Measurements from ENCODE around the gene SPINK1. TPM values are rescaled to one million over a fixed set of nuclear protein-coding genes. Genes with fewer than 3 reads are reported as not detected.
"Not testable (repeated sequence)": the region's sequence is repeated elsewhere in the genome, so short reads cannot be mapped to it uniquely, and the experiment has no call there.

SPINK1 gene
- total RNA-seq, 1 donor from 2014 or later = 1.2 TPM

DNA sequence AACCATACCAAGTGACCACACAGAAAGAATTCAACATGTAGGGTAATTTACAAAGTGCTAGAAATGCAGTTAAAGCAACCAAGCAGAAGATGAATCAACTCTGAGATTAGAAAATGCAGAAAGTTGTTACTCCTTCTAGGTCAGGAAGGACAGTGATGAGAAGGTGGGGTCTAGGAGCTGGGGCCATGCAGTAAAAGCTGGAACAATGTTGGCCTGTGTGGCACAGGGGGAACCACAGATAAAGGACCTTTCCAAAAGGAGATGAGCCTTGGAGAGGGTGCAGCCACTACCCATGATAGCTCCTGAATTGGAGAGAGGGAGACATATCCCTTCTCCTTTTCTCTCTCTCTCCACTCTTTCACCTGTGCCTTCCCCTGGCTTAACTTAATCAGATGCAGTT, 44.7 kb upstream of the SPINK1 start:
- no peak overlapping the region for H3K4me3 ChIP-seq
- no peak overlapping the region for H3K27ac ChIP-seq (replicated peaks)
- no peaks in the 10 kb centered on the region for H3K4me1 ChIP-seq
- H3K36me3 ChIP-seq = no peaks in the 10 kb centered on the region
- no peaks in the 10 kb centered on the region for H3K27me3 ChIP-seq (ENCODE audit: low read depth)
- intact Hi-C loops (cut with micrococcal nuclease) = no loop called here
- no peak for DNase-seq
- TF ChIP-seq, protein P1, sequence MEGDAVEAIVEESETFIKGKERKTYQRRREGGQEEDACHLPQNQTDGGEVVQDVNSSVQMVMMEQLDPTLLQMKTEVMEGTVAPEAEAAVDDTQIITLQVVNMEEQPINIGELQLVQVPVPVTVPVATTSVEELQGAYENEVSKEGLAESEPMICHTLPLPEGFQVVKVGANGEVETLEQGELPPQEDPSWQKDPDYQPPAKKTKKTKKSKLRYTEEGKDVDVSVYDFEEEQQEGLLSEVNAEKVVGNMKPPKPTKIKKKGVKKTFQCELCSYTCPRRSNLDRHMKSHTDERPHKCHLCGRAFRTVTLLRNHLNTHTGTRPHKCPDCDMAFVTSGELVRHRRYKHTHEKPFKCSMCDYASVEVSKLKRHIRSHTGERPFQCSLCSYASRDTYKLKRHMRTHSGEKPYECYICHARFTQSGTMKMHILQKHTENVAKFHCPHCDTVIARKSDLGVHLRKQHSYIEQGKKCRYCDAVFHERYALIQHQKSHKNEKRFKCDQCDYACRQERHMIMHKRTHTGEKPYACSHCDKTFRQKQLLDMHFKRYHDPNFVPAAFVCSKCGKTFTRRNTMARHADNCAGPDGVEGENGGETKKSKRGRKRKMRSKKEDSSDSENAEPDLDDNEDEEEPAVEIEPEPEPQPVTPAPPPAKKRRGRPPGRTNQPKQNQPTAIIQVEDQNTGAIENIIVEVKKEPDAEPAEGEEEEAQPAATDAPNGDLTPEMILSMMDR (IDR thresholded peaks at IDR 0.05; ENCODE audit: borderline replicate concordance) = no peak
- H3K9me3 ChIP-seq (replicated peaks) = no peaks in the 10 kb centered on the region

DNA sequence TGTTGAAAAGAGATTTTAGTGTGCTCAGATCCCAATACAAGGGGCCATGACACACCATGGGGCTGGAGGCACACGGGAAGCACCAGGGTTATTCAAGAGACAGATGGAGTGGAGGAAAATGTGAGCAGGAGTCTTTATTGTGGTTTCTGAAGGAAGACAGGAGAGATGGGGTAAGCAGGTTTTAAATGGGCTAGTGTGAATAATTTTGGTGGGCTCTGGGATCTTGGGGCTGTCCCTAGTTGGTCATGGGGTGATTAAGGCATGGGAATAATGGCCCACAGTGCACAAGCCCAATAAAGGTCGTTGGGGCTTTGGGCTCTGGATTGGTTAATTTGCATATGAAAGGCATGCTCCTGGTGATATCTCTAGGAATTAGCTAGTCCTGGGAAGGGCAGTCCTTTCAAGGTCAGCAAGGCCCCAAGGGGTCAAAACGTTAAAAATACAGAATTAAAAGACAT, 43.5 kb upstream of the SPINK1 start:
- H3K36me3 ChIP-seq = no peaks in the 10 kb centered on the region
- H3K4me3 ChIP-seq = no peak overlapping the region
- H3K27me3 ChIP-seq (ENCODE audit: low read depth) = no peaks in the 10 kb centered on the region
- no peak overlapping the region for H3K27ac ChIP-seq (replicated peaks)
- no peaks in the 10 kb centered on the region for H3K9me3 ChIP-seq (replicated peaks)
- TF ChIP-seq, protein P1 (IDR thresholded peaks at IDR 0.05; ENCODE audit: borderline replicate concordance) = no peak
- no peaks in the 10 kb centered on the region for H3K4me1 ChIP-seq
- intact Hi-C loops (cut with micrococcal nuclease) = no loop called here
- DNase-seq = no peak

DNA sequence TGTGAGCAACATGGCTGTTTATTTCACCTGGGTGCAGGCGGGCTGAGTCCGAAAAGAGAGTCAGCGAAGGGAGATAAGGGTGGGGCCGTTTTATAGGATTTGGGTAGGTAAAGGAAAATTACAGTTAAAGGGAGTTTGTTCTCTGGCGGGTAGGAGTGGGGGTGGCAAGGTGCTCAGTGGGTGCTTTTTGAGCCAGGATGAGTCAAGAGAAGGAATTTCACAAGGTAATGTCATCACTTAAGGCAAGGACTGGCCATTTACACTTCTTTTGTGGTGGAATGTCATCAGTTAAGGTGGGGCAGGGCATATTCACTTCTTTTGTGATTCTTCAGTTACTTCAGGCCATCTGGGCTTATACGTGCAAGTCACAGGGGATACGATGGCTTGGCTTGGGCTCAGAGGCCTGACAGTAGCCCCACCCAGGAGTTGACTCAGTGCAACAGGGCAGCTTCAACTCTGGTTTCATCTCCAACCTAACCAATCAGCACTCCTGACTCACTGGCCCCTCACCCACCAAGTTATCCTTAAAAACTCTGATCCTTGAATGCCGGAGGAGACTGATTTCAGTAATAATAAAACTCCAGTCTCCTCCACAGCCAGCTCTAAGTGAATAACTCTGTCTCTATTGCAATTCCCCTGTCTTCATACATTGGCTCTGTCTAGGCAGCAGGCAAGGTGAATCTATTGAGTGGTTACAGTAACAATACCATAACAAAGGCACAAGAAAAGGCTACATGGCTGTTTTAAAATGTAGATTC, 42.8 kb upstream of the SPINK1 start:
- H3K4me1 ChIP-seq; H3K4me3 ChIP-seq; intact Hi-C loops (cut with micrococcal nuclease); H3K9me3 ChIP-seq (replicated peaks); H3K27ac ChIP-seq (replicated peaks); H3K36me3 ChIP-seq; H3K27me3 ChIP-seq (ENCODE audit: low read depth); DNase-seq: not testable (repeated sequence)

DNA sequence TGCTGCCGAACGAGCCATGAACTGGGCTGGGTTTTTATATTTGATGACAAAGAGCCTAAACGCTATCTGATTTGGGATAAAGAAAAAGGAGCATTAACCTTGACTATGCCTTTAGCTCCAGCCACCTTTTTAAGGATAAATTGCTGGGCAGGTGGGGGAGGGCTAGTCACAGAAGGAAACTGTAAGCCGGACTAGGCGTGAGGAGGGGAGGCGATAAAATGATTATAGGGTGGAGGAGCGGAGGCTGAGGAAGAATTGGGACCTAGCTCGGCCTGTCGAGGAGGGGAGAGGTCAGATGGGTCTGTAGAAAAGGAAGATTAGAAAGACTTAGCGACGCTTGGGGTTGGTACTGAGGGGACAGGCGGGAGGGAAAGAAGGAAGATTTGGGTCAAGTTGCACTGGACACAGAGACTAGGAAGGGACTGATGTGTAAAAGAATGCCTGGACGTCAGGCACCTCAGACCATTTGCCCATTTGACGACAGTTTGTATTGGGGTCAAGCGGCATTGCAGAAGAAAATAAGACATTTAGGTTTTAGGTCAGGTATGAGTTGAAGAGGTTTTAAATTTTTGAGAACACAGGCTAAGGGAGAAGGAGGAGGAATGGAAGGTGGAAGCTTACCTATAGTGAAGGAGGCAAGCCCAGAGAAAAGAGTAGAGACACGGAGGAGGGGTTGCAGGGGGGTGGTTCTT, 41.4 kb upstream of the SPINK1 start:
- H3K4me3 ChIP-seq; H3K9me3 ChIP-seq (replicated peaks); H3K27me3 ChIP-seq (ENCODE audit: low read depth); DNase-seq; intact Hi-C loops (cut with micrococcal nuclease); H3K4me1 ChIP-seq; H3K27ac ChIP-seq (replicated peaks); H3K36me3 ChIP-seq: not testable (repeated sequence)

DNA sequence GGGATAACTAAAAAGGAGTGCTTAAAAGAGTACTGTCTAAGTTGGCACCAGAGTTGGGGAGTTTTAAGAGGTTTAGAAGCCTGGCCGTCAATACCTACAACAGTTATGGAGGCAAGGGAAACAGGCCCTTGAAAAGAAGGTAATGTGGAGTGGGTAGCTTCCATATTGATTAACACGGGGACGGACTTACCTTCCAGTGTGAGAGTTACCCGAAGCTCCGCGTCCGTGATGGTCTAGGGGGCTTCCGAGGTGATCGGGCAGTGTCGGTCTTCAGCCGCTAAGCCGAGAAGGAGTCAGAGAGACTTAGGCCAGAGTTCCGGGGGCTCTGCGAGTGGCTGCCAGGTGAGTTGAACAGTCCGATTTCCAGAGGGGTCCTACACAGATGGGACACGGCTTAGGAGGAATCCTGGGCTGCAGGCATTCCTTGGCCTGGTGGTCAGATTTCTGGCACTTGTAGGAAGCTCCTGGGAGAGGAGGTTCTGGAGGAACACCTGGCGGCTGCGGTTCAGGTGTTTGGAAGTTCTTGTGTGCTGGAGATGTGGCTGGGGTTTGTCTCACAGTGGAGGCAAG, 40.6 kb upstream of the SPINK1 start:
- H3K9me3 ChIP-seq (replicated peaks); DNase-seq; H3K4me1 ChIP-seq; H3K36me3 ChIP-seq; H3K27me3 ChIP-seq (ENCODE audit: low read depth); H3K27ac ChIP-seq (replicated peaks); H3K4me3 ChIP-seq; intact Hi-C loops (cut with micrococcal nuclease): not testable (repeated sequence)

DNA sequence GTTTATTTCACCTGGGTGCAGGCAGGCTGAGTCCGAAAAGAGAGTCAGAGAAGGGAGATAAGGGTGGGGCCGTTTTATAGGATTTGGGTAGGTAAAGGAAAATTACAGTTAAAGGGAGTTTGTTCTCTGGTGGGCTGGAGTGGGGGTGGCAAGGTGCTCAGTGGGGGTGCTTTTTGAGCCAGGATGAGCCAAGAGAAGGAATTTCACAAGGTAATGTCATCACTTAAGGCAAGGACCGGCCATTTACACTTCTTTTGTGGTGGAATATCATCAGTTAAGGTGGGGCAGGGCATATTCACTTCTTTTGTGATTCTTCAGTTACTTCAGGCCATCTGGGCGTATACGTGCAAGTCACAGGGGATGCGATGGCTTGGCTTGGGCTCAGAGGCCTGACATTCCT, 38.4 kb upstream of the SPINK1 start:
- H3K9me3 ChIP-seq (replicated peaks); H3K27me3 ChIP-seq (ENCODE audit: low read depth); H3K36me3 ChIP-seq; DNase-seq; H3K4me3 ChIP-seq; H3K27ac ChIP-seq (replicated peaks); H3K4me1 ChIP-seq; intact Hi-C loops (cut with micrococcal nuclease): not testable (repeated sequence)

DNA sequence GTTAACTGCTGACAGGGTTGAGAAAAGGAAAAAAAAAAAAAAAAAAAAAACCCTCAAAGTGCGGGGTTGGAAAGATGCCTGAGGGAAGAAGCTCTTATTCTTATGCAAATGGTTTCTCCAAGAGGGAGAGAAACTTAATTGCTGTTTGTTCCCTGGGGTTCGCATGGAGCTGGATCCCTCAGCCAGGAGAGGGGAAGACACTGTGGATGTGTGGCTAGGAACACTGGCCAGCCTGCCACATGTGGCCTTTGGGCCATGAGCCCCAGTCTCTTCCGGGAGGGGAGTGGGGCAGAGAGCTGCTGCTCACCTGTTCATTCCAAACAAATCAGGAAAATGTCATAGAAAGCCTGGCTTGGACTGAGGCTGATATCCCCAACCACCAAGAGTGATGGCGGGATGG, 37.6 kb upstream of the SPINK1 start:
- H3K9me3 ChIP-seq (replicated peaks) = no peaks in the 10 kb centered on the region
- H3K27me3 ChIP-seq (ENCODE audit: low read depth) = no peaks in the 10 kb centered on the region
- H3K27ac ChIP-seq (replicated peaks) = no peak overlapping the region
- H3K4me1 ChIP-seq = no peaks in the 10 kb centered on the region
- no peak overlapping the region for H3K4me3 ChIP-seq
- intact Hi-C loops (cut with micrococcal nuclease) = no loop called here
- DNase-seq = no peak
- TF ChIP-seq, protein P1 (IDR thresholded peaks at IDR 0.05; ENCODE audit: borderline replicate concordance) = no peak
- no peaks in the 10 kb centered on the region for H3K36me3 ChIP-seq
